D721Med (cell line): Measurements from ENCODE around the gene PPFIBP2.

Source experiments
- DNase-seq: peaks from one replicate; pipeline ENCODE4 v3.0.0; 2011; ENCODE audit warnings: low spot score; ENCODE audit not compliant: insufficient read length
- FAIRE-seq: peaks from 2 replicates; lab custom pipeline; 2011; peaks lifted over from hg19 to GRCh38; lab: Jason Lieb, UNC
- TF ChIP-seq, protein P1 (sequence below): IDR thresholded peaks from 2 replicates; pipeline ENCODE4 v1.5.1; 2012; ENCODE audit warnings: mild to moderate bottlenecking, control low read depth; ENCODE audit not compliant: insufficient read depth; ENCODE audit errors: missing control alignments

PPFIBP2 gene

DNA sequence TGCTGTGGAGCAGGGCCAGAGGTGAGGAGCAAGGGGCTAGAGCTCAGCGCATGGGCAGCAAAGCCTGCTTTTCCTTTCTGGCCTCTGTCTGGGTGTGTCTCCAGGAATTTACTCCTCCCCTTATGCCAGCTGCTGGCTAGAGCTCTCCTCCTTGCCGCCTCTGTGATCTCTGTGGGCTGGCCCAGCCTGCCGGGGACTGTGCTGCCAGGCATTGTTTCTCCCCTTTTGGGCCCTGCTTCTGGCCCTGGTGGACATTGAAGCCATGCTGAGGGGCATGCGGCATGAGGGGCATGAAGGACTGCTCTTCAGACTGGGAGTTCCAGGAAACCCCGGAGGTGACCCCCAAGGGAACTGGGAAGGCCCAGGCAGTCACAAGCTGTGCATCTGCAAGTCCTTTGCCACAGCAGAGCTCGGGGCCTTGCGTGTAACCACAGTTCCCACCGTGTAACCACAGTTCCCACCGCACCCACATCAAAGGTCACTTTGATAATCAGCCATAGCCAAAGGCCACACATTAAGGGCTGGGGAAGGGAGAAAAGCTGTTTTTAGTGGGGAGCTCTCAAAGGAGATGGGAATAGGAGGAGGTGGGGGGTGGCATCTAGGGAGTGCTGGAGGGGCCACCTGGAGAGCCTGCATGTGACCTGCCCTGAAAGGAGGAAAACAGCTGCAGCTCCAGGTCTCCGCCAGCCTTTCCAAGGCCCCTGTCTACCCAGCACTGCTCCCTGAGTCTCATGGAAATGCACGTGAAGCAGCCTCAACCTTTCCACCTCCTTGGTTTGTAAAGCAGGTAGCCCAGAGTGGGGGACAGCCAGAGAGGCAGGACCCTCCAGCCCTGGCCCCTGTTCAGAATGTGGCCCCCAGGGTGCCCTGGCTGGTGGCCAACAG lies 62.3 kb downstream of the PPFIBP2 start:
- FAIRE-seq (no peak), DNase-seq (no peak)

DNA sequence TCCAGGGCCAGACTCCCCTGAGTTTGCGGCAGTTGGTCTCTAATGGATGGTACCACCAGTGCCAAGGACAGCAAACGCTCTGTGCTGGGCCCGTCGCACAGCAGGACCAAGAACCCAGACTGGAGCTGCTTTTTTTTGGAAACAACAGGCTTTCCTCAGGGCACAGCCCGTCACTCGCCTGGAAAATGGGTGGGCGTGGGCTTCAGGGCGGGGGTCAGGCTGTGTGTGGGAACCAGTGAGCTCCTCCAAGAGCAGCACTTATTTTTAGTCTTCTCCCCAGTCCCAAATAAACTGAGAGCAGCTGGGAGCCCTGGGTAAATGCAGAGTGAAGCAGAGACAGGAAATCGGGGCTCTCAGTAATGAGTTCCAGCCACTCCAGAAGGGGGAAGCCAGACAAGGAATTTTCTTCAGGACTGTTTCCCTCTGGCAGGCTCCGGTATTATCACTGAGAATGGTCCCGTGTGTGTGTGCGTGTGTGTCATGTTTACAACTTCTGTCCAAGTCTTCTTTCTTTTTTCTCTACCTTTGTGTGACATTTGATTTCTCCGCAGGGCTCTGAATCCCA lies 63.0 kb downstream of the PPFIBP2 start:
- TF ChIP-seq, protein P1, sequence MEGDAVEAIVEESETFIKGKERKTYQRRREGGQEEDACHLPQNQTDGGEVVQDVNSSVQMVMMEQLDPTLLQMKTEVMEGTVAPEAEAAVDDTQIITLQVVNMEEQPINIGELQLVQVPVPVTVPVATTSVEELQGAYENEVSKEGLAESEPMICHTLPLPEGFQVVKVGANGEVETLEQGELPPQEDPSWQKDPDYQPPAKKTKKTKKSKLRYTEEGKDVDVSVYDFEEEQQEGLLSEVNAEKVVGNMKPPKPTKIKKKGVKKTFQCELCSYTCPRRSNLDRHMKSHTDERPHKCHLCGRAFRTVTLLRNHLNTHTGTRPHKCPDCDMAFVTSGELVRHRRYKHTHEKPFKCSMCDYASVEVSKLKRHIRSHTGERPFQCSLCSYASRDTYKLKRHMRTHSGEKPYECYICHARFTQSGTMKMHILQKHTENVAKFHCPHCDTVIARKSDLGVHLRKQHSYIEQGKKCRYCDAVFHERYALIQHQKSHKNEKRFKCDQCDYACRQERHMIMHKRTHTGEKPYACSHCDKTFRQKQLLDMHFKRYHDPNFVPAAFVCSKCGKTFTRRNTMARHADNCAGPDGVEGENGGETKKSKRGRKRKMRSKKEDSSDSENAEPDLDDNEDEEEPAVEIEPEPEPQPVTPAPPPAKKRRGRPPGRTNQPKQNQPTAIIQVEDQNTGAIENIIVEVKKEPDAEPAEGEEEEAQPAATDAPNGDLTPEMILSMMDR: no peak
- FAIRE-seq (no peak), DNase-seq (no peak)

More for the DNA sequence above, 62.3 kb downstream of the PPFIBP2 start:
- TF ChIP-seq, protein P1: no peak

DNA sequence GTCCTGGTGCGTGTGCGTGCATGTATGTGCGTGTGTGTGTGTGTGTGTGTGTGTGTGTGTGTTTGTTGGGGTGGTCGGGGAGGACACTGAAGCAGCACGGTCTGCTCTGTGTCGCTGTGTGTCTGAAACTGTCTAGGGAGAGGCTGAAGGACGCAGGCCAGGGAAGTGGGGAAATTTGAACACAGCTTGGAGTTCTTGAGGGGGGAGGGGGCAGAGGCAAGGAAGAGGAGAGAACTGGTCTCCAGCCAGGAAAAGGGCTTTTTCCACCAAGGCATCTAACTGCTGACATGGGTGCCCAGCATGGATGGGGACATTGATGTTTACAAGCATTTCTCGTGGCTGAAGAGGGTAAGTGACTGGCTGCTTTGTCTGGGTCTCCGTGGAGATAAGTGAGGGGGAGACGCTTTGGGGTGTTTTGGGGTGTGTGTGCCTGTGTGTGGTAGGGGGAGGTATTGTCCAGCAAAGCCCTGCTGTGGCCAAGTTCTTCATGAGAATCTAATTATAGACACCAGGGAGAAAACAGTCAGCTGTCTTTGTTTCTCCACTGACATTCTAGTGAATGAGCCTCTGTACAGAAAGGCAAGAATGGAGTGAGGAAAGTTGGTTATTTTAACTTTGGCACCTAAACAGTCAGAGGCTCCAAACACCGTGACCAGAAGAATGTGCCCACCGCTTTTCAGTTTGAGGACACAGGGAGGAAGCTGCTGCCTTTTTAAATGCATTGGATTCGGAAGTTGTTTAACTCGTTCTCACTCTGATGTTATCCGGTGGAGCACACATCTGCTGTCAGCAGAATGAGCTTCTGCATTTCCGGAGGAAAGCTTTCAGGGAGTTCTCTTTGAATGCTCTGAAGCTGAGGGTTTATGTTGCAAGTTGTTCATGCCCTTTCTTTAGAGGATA lies 63.7 kb downstream of the PPFIBP2 start:
- DNase-seq (no peak), FAIRE-seq (no peak)
- TF ChIP-seq, protein P1: no peak

DNA sequence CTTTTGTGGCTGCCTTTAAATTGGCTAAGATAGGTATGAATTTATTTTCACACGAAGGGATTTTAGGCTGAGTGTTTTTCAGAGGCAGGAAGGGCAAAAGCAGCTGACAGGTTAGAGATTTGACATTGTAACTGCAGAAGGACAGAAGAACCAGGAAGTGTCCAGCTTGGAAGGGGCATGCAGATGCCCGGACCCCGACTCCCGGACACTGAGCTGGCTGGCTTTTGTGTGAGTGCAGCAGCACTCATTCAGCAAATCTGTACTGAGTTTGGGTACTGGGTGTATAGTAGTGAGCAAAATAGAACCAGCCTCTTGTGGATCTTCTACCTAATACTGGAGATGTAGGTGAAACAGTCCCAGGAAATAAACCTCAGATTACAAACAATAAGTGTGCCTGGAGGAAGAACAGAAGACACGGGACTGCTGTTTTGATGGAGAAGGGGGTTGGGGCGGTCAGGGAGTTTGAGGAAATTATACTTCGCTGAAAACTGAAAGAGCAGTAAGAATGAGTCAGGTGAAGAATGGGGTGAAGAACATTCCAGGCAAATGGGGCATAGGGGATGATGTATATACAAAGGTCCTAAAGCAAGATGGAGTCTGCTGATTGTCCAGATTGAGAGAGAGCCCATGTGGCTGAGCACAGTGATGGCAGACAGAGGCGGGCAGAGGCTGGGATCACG lies 64.6 kb downstream of the PPFIBP2 start:
- TF ChIP-seq, protein P1: no peak
- FAIRE-seq (no peak), DNase-seq (no peak)

DNA sequence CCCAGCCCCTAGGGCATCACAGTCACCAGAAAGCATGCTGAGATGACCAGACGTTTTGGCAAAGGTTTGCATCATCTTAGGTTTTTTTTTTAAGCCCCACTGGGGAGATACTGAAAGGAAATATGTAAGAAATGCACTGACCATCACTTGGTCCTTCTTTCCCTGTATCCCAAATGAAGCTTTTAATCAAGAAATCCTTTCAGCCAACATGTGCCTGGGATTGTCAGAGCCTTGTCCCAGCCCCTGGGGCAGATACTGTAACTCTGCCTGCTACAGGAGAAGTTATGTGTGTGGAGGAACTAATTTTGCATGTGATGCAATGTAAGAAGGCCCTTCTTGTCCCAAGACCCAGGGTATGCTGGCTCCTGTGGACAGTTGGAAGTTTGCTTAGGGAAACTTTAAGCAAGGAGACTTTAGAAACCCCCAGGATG lies 65.6 kb downstream of the PPFIBP2 start:
- DNase-seq (no peak), FAIRE-seq (no peak)
- TF ChIP-seq, protein P1: no peak

DNA sequence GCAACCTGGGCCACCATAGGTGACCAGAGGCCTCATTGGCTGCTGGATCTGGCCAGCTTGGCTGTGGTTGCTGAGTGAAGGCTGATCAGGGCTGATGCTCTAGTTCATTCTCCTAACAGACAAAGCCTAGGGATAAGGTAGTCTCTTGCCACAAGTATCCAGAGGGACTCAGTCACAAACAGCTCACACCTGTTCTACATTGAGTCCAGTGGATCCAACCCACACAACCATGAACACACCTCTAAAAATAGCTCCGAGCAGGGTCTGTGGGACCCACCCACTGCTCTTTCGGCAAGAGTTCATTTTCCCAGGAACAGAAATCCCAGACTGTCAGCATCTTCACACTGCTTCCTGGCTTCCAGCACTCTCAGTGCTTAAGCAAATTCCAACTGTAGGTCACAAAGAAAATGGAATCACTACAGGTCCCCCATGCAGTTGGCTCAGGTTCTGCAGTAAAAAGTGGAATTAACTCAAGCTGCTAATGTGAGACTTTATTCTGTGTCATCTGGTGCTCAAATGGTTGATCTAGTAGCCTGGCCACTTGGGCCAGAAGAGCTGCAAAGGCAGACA lies 67.3 kb downstream of the PPFIBP2 start:
- DNase-seq (no peak), FAIRE-seq (no peak)
- TF ChIP-seq, protein P1: no peak
